HG02938 (cell line): ENCODE measurements around the gene SPIRE1.
"Not testable (repeated sequence)": the region's sequence is repeated elsewhere in the genome, so short reads cannot be mapped to it uniquely, and the experiment has no call there.

ENCODE experiments used
- ATAC-seq: cut with Tn5 transposase; IDR thresholded peaks from one replicate; pipeline ENCODE4 v1.9.1; 2021; ENCODE audit warnings: mild to moderate bottlenecking, moderate library complexity; ENCODE audit not compliant: unreplicated experiment

SPIRE1 gene

GRCh38 chr18:12423393-12423792 lies 234.5 kb downstream of the SPIRE1 start:
- ATAC-seq: no peak

GRCh38 chr18:12422936-12423335 lies 235.0 kb downstream of the SPIRE1 start:
- no peak for ATAC-seq

GRCh38 chr18:12421732-12422131 lies 236.2 kb downstream of the SPIRE1 start:
- no peak for ATAC-seq

- no peak for ATAC-seq
Measured at GRCh38 chr18:12420821-12421421, 237.0 kb downstream of the SPIRE1 start.

GRCh38 chr18:12417687-12418086 lies 240.2 kb downstream of the SPIRE1 start:
- no peak for ATAC-seq

GRCh38 chr18:12416098-12416729 lies 241.7 kb downstream of the SPIRE1 start:
- ATAC-seq: no peak

GRCh38 chr18:12411456-12411855 lies 246.5 kb downstream of the SPIRE1 start:
- no peak for ATAC-seq

GRCh38 chr18:12410747-12411146 lies 247.2 kb downstream of the SPIRE1 start:
- not testable (repeated sequence) for ATAC-seq

- ATAC-seq: no peak
Measured at GRCh38 chr18:12410081-12410481, 247.8 kb downstream of the SPIRE1 start.

- ATAC-seq: no peak
Measured at GRCh38 chr18:12409469-12409868, 248.4 kb downstream of the SPIRE1 start.

GRCh38 chr18:12408247-12408869 lies 249.5 kb downstream of the SPIRE1 start:
- peak; percentile 9 for ATAC-seq

GRCh38 chr18:12406371-12407111 lies 251.4 kb downstream of the SPIRE1 start:
- ATAC-seq: no peak

- no peak for ATAC-seq
Measured at GRCh38 chr18:12405066-12405465, 252.8 kb downstream of the SPIRE1 start.

- ATAC-seq: no peak
Measured at GRCh38 chr18:12403601-12404506, 254.1 kb downstream of the SPIRE1 start.

- no peak for ATAC-seq
Measured at GRCh38 chr18:12401881-12402280, 256.0 kb downstream of the SPIRE1 start.

GRCh38 chr18:12399231-12399630 lies 258.7 kb downstream of the SPIRE1 start:
- ATAC-seq: no peak

- no peak for ATAC-seq
Measured at GRCh38 chr18:12398625-12399024, 259.3 kb downstream of the SPIRE1 start.

GRCh38 chr18:12397793-12398192 lies 260.1 kb downstream of the SPIRE1 start:
- ATAC-seq: no peak

- no peak for ATAC-seq
Measured at GRCh38 chr18:12397254-12397653, 260.7 kb downstream of the SPIRE1 start.
